Keratinocyte (primary cell): ENCODE data around the gene RBM44. TPM values are rescaled to one million over a fixed set of nuclear protein-coding genes. Genes with fewer than 3 reads are reported as not detected.
"Not testable (repeated sequence)": the region's sequence is repeated elsewhere in the genome, so short reads cannot be mapped to it uniquely, and the experiment has no call there.

Experiments used
- DNase-seq: peaks from one replicate; pipeline ENCODE4 v3.0.0-alpha.2; 2011; ENCODE audit warnings: low read depth, missing footprints, low spot score
- FAIRE-seq: peaks from 2 replicates; lab custom pipeline; 2011; peaks lifted over from hg19 to GRCh38; lab: Jason Lieb, UNC
- H2AFZ ChIP-seq: 2 replicates; pipeline ENCODE4 v1.6.0; 2012; ENCODE audit warnings: low read length, control low read depth, inconsistent platforms; ENCODE audit not compliant: control insufficient read depth
- H3K27ac ChIP-seq: 2 replicates; pipeline ENCODE4 v1.5.1; 2011; ENCODE audit warnings: low read length; ENCODE audit not compliant: control insufficient read depth, insufficient read depth
- H3K27me3 ChIP-seq: 3 replicates; pipeline ENCODE4 v1.6.0; 2011; ENCODE audit warnings: low read length; ENCODE audit not compliant: control insufficient read depth, insufficient read depth; ENCODE audit errors: extremely low read depth
- H3K36me3 ChIP-seq, 2 experiments: 2 replicates in 1 of 2; 3 replicates in 1 of 2; pipeline ENCODE4 v1.5.1; 2011; ENCODE audit warnings: low read length in 2 of 2, mild to moderate bottlenecking in 1 of 2; ENCODE audit not compliant: control insufficient read depth in 2 of 2, insufficient read depth in 2 of 2; ENCODE audit errors: extremely low read depth in 1 of 2
- H3K4me1 ChIP-seq: 3 replicates; pipeline ENCODE4 v1.5.1; 2011; ENCODE audit warnings: low read length; ENCODE audit not compliant: control insufficient read depth, insufficient read depth; ENCODE audit errors: extremely low read depth
- H3K4me2 ChIP-seq: 3 replicates; pipeline ENCODE4 v1.6.0; 2011; ENCODE audit warnings: low read depth, low read length; ENCODE audit not compliant: control insufficient read depth, insufficient read depth; ENCODE audit errors: extremely low read depth
- H3K4me3 ChIP-seq, 3 experiments: fragments of 200-600 bp in 1 of 3; sonication (generic) in 1 of 3; 2 replicates in 2 of 3; 3 replicates in 1 of 3; pipeline ENCODE4 v1.5.1; 2011 to 2016; ENCODE audit warnings: low read length in 3 of 3, mild to moderate bottlenecking in 3 of 3, control low read depth in 2 of 3, inconsistent platforms in 1 of 3, low read depth in 1 of 3, mixed read lengths in 1 of 3, mixed run types in 1 of 3, moderate library complexity in 1 of 3; ENCODE audit not compliant: control insufficient read depth in 2 of 3, insufficient read depth in 2 of 3; ENCODE audit errors: extremely low read depth in 1 of 3
- H3K79me2 ChIP-seq: 2 replicates; pipeline ENCODE4 v1.6.0; 2012; ENCODE audit warnings: low read length; ENCODE audit not compliant: control insufficient read depth, insufficient read depth
- H3K9ac ChIP-seq: 3 replicates; pipeline ENCODE4 v1.6.0; 2011; ENCODE audit warnings: low read length; ENCODE audit not compliant: control insufficient read depth, insufficient read depth; ENCODE audit errors: extremely low read depth
- H3K9me1 ChIP-seq: 3 replicates; pipeline ENCODE4 v1.6.0; 2011; ENCODE audit warnings: low read length; ENCODE audit not compliant: control insufficient read depth, insufficient read depth; ENCODE audit errors: extremely low read depth
- H3K9me3 ChIP-seq: 2 replicates; pipeline ENCODE4 v1.5.1; 2012; ENCODE audit warnings: low read depth, low read length; ENCODE audit not compliant: control insufficient read depth
- H4K20me1 ChIP-seq: 3 replicates; pipeline ENCODE4 v1.6.0; 2011; ENCODE audit warnings: low read length; ENCODE audit not compliant: control insufficient read depth, insufficient read depth; ENCODE audit errors: extremely low read depth
- CTCF ChIP-seq, 3 experiments: IDR thresholded peaks in 1 of 3; conservative IDR thresholded peaks in 1 of 3; optimal IDR thresholded peaks in 1 of 3; 2 replicates in 2 of 3; 3 replicates in 1 of 3; pipeline versions ENCODE3 to v1.5.1; 2011; ENCODE audit warnings: low read length in 3 of 3, mild to moderate bottlenecking in 3 of 3, moderate library complexity in 2 of 3, control low read depth in 1 of 3, inconsistent platforms in 1 of 3; ENCODE audit not compliant: insufficient read depth in 2 of 3; ENCODE audit errors: extremely low read depth in 1 of 3
- EZH2 ChIP-seq: IDR thresholded peaks from one replicate; pipeline ENCODE4 v1.6.1; 2012; ENCODE audit warnings: inconsistent platforms, mild to moderate bottlenecking, low read length, moderate library complexity
- dilution Hi-C: fragments of 300-500 bp; cut with MboI; formaldehyde crosslinking; loops from one replicate; pipeline ENCODE4 v1.7.0; 2020; ENCODE audit warnings: low sequenced_read_pairs; ENCODE audit not compliant: extremely low pct_ligation_motif_present
- polyA plus RNA-seq, 5 experiments: library from polyadenylated mRNA; depleted of rRNA in 3 of 5; stranded (reverse) in 3 of 5; stranded (forward) in 1 of 5; unstranded in 1 of 5; fragments of >200 nt; gene quantifications; 1 replicate in 1 of 5; 2 replicates in 3 of 5; 3 replicates in 1 of 5; pipeline versions ENCODE4 v1.2.1 to v1.2.3, GENCODE V29; 2011 to 2012; ENCODE audit warnings: missing spikeins in 2 of 5, low read depth in 1 of 5, low replicate concordance in 1 of 5

The RBM44 gene
- polyA plus RNA-seq, 1 donor (not counting 4 experiments of a cell fraction or from before 2014, with no cell fraction given): 0.14 TPM

GRCh38 chr2:237759176-237759575, 39.4 kb upstream of the RBM44 start:
- no peak for FAIRE-seq
- Histone ChIP-seq H3K4me2 (no peak overlapping the region), H3K9ac (no peak overlapping the region), H3K36me3 (peaks cover 40 to 58% of the 10 kb centered on the region in 2 experiments), H3K9me3 (no peaks in the 10 kb centered on the region), H3K9me1 (no peaks in the 10 kb centered on the region), H2AFZ (no peak overlapping the region), H3K4me1 (no peaks in the 10 kb centered on the region), H3K27me3 (no peaks in the 10 kb centered on the region), H3K4me3 (no peak overlapping the region), H3K79me2 (no peaks in the 10 kb centered on the region), H4K20me1 (no peaks in the 10 kb centered on the region), H3K27ac (no peak overlapping the region)
- TF ChIP-seq CTCF (optimal IDR thresholded peaks at IDR 0.05 in 1 of 3, IDR thresholded peaks at IDR 0.05 in 1 of 3, conservative IDR thresholded peaks at IDR 0.05 in 1 of 3; ENCODE audit: extremely low read depth in 1 of 3, insufficient read depth in 2 of 3, low read length in 3 of 3): no peak
- TF ChIP-seq EZH2: no peak
- dilution Hi-C loops: no loop called here
- no peak for DNase-seq

- Histone ChIP-seq H3K9ac (no peak overlapping the region), H3K4me3 (no peak overlapping the region), H3K27ac (no peak overlapping the region), H3K9me3 (no peaks in the 10 kb centered on the region), H3K79me2 (no peaks in the 10 kb centered on the region), H3K4me2 (no peak overlapping the region), H4K20me1 (no peaks in the 10 kb centered on the region), H3K27me3 (no peaks in the 10 kb centered on the region), H2AFZ (no peak overlapping the region), H3K36me3 (peaks cover 34 to 48% of the 10 kb centered on the region in 2 experiments), H3K4me1 (no peaks in the 10 kb centered on the region), H3K9me1 (no peaks in the 10 kb centered on the region)
- TF ChIP-seq EZH2: no peak
- FAIRE-seq (no peak), DNase-seq (no peak)
- dilution Hi-C loops: no loop called here
Measured at GRCh38 chr2:237760506-237761502, 37.8 kb upstream of the RBM44 start.

GRCh38 chr2:237762291-237763182, 36.0 kb upstream of the RBM44 start:
- H2AFZ ChIP-seq, H3K9me1 ChIP-seq, H3K4me1 ChIP-seq, H3K27me3 ChIP-seq, H3K27ac ChIP-seq, H3K79me2 ChIP-seq, H3K9me3 ChIP-seq, H3K4me2 ChIP-seq, dilution Hi-C loops, H3K9ac ChIP-seq, H3K4me3 ChIP-seq, DNase-seq, H4K20me1 ChIP-seq: not testable (repeated sequence)
- peaks cover 33 to 51% of the 10 kb centered on the region in 2 experiments for H3K36me3 ChIP-seq
- peak; percentile 62 for FAIRE-seq
